K562 (cell line): ENCODE results near the gene PIEZO2. TPM values are rescaled to one million over a fixed set of nuclear protein-coding genes. Genes with fewer than 3 reads are reported as not detected.

ENCODE experiments used
- ATAC-seq: fragments of 200-7000 bp; cut with Tn5 transposase; 3 replicates; pipeline ENCODE4 v1.9.1; 2020; ENCODE audit warnings: moderate library complexity
- BruUV-seq: library from RNA; stranded (reverse); fragments of 400-500 nt; replicated peaks from 2 replicates; lab custom pipeline; 2021; lab: Mats Ljungman, UMichigan
- CTCF ChIA-PET: fragments of 300-600 bp; formaldehyde crosslinking; extraction: SDS; loops from one replicate; lab custom pipeline; 2021; ENCODE audit warnings: low intra/inter-chr PET ratio; lab: Yijun Ruan, JAX
- POLR2A ChIA-PET: fragments of 300-600, 350-650 bp; sonication (Branson Sonifier 250); formaldehyde crosslinking; extraction: SDS; loops from one replicate; lab custom pipeline; 2021; ENCODE audit warnings: antibody characterized with exemption, inconsistent platforms; lab: Yijun Ruan, JAX
- DNase-seq, 4 experiments: peaks; one replicate each; pipeline versions ENCODE4 v3.0.0 to v3.0.0-alpha.2; 2011 to 2018; ENCODE audit warnings: low spot score in 3 of 4, mixed read lengths in 3 of 4; ENCODE audit errors: extremely low read depth in 1 of 4
- FAIRE-seq: peaks from 2 replicates; lab custom pipeline; 2011; peaks lifted over from hg19 to GRCh38; lab: Jason Lieb, UNC
- H2AFZ ChIP-seq: 2 replicates; pipeline ENCODE4 v1.6.0; 2011; ENCODE audit warnings: low read depth, low read length, control low read depth, inconsistent platforms
- H3K27ac ChIP-seq: fragments of 200-600 bp; 3 replicates; pipeline ENCODE4 v1.8.0; 2011; ENCODE audit warnings: low read depth, mild to moderate bottlenecking, control low read depth, inconsistent platforms, low read length, moderate library complexity, mixed read lengths; ENCODE audit errors: extremely low read depth
- H3K27me3 ChIP-seq, 2 experiments: fragments of 300-600 bp in 1 of 2; 2 replicates in 1 of 2; 3 replicates in 1 of 2; pipeline versions ENCODE4 v1.6.0 to v1.8.0; 2011; ENCODE audit warnings: inconsistent platforms in 2 of 2, low read length in 2 of 2, mild to moderate bottlenecking in 1 of 2, mixed read lengths in 1 of 2, moderate library complexity in 1 of 2; ENCODE audit not compliant: control insufficient read depth in 2 of 2, insufficient read depth in 2 of 2
- H3K36me3 ChIP-seq: fragments of 300-600 bp; 3 replicates; pipeline ENCODE4 v1.8.0; 2011; ENCODE audit warnings: mild to moderate bottlenecking, low read length, inconsistent platforms; ENCODE audit not compliant: control insufficient read depth, insufficient read depth
- H3K4me1 ChIP-seq, 2 experiments: fragments of 200-600 bp in 1 of 2; replicated peaks in 1 of 2; 2 replicates in 1 of 2; 3 replicates in 1 of 2; pipeline versions ENCODE4 v1.5.1 to v1.8.0; 2011; ENCODE audit warnings: inconsistent platforms in 2 of 2, low read length in 2 of 2, mild to moderate bottlenecking in 1 of 2, mixed read lengths in 1 of 2, moderate library complexity in 1 of 2; ENCODE audit not compliant: control insufficient read depth in 2 of 2, insufficient read depth in 2 of 2
- H3K4me2 ChIP-seq: 2 replicates; pipeline ENCODE4 v1.6.1; 2011; ENCODE audit warnings: low read length, control low read depth, inconsistent platforms, mixed read lengths; ENCODE audit not compliant: insufficient read depth
- H3K4me3 ChIP-seq: fragments of 200-600 bp; sonication (generic), shearing (Covaris generic); 2 replicates; pipeline ENCODE4 v1.5.1; 2016; ENCODE audit warnings: control low read depth, inconsistent platforms
- H3K79me2 ChIP-seq: fragments of 200-600 bp; 3 replicates; pipeline ENCODE4 v1.8.0; 2011; ENCODE audit warnings: low read length, inconsistent platforms; ENCODE audit not compliant: control insufficient read depth, insufficient read depth
- H3K9ac ChIP-seq, 2 experiments: 2 replicates each; pipeline versions ENCODE4 v1.6.0 to v1.6.1; 2011; ENCODE audit warnings: low read depth in 2 of 2, low read length in 2 of 2, control low read depth in 1 of 2, inconsistent platforms in 1 of 2, mild to moderate bottlenecking in 1 of 2, mixed read lengths in 1 of 2; ENCODE audit not compliant: insufficient read depth in 1 of 2
- H3K9me1 ChIP-seq: one replicate; pipeline ENCODE4 v1.6.0; 2011; ENCODE audit warnings: inconsistent platforms, mild to moderate bottlenecking, low read length, moderate library complexity; ENCODE audit not compliant: control insufficient read depth, insufficient read depth
- H3K9me3 ChIP-seq: replicated peaks from 2 replicates; pipeline ENCODE4 v1.5.1; 2011; ENCODE audit warnings: low read depth, low read length, inconsistent platforms; ENCODE audit not compliant: control insufficient read depth, insufficient read depth
- H4K20me1 ChIP-seq: replicated peaks from 2 replicates; pipeline ENCODE4 v1.6.1; 2011; ENCODE audit warnings: low read length, inconsistent platforms, mixed read lengths; ENCODE audit not compliant: control insufficient read depth, insufficient read depth
- ATF1 ChIP-seq, 2 experiments: fragments of 450-650 bp in 1 of 2; IDR thresholded peaks; 2 replicates each; pipeline ENCODE4 v1.6.1; 2016; ENCODE audit warnings: missing compliant biosample characterization in 1 of 2, missing genetic modification characterization in 1 of 2
- BCL6 ChIP-seq: fragments of 250-450 bp; sonication (Bioruptor Pico); IDR thresholded peaks from 2 replicates; pipeline ENCODE4 v1.4.0; 2020
- HNRNPL ChIP-seq: fragments of 200-400 bp; formaldehyde crosslinking; IDR thresholded peaks from 2 replicates; pipeline ENCODE4 v1.6.1; 2017; ENCODE audit warnings: low read depth, mild to moderate bottlenecking, low read length
- PCBP1 ChIP-seq: fragments of 200-400 bp; formaldehyde crosslinking; IDR thresholded peaks from 2 replicates; pipeline ENCODE4 v1.6.1; 2018; ENCODE audit warnings: mild to moderate bottlenecking, low read depth, low read length; ENCODE audit not compliant: poor library complexity, severe bottlenecking
- RFX1 ChIP-seq: fragments of 450-650 bp; IDR thresholded peaks from 2 replicates; pipeline ENCODE4 v1.6.1; 2016; ENCODE audit warnings: mild to moderate bottlenecking, moderate library complexity
- SMAD2 ChIP-seq: fragments of 150-350 bp; IDR thresholded peaks from 2 replicates; pipeline ENCODE4 v1.6.1; 2014; ENCODE audit warnings: low read depth, mild to moderate bottlenecking, low read length
- SMAD3 ChIP-seq: fragments of 450-650 bp; formaldehyde crosslinking; conservative IDR thresholded peaks from 2 replicates; pipeline ENCODE4 v1.4.0; 2020; ENCODE audit warnings: mild to moderate bottlenecking
- SMARCE1 ChIP-seq: fragments of 450-650 bp; IDR thresholded peaks from 2 replicates; pipeline ENCODE4 v1.7.1; 2016; ENCODE audit warnings: mild to moderate bottlenecking
- SPI1 ChIP-seq: IDR thresholded peaks from 2 replicates; pipeline ENCODE4 v1.6.1; 2011; ENCODE audit warnings: low read depth, low read length, control low read depth, borderline replicate concordance
- ZKSCAN1 ChIP-seq: fragments of 150-350 bp; IDR thresholded peaks from 2 replicates; pipeline ENCODE4 v1.6.1; 2016; ENCODE audit warnings: low read depth, low read length
- ZNF354B ChIP-seq: fragments of 250-450 bp; sonication (Bioruptor Pico); IDR thresholded peaks from 2 replicates; pipeline ENCODE4 v1.4.0; 2020
- ZNF764 ChIP-seq: fragments of 250-450 bp; sonication (Bioruptor Pico); IDR thresholded peaks from 2 replicates; pipeline ENCODE4 v1.4.0; 2020; ENCODE audit warnings: low read depth, mild to moderate bottlenecking, moderate library complexity
- WGBS: fragments of 100-300 bp; shearing (Covaris generic); methylation state at CpG from one replicate; pipeline ENCODE4 v1.1.6; 2016; ENCODE audit warnings: low coverage, mixed read lengths; ENCODE audit not compliant: insufficient coverage; ENCODE audit errors: missing lambda C conversion rate; 5-methylcytosine and 5-hydroxymethylcytosine counted together
- in situ Hi-C: fragments of 300-500 bp; cut with MboI; formaldehyde crosslinking; loops from 4 replicates; pipeline ENCODE4 v1.15.0; 2018; ENCODE audit warnings: inconsistent platforms, mixed read lengths
- intact Hi-C: fragments of 100-400 bp; cut with micrococcal nuclease; formaldehyde crosslinking; loops from 2 replicates; pipeline ENCODE4 v1.14.2; 2022
- polyA plus RNA-seq, 8 experiments: library from polyadenylated mRNA; depleted of rRNA in 4 of 8; stranded (reverse) in 5 of 8; unstranded in 3 of 8; fragments of >200 nt; fragmentation: Nextera tagmentation in 2 of 8; fragmentation: Illumina TruSeq in 1 of 8; extraction: Ambion mirVana in 2 of 8; extraction: Trizol in 1 of 8; gene quantifications; 2 replicates each; pipeline versions ENCODE4 v1.2.1 to v1.2.3, GENCODE V29; 2011 to 2014; ENCODE audit warnings: inconsistent platforms in 1 of 8, missing spikeins in 1 of 8
- total RNA-seq, 7 experiments: library from RNA; depleted of rRNA in 6 of 7; stranded (reverse); fragments of >200 nt in 6 of 7; fragmentation: Illumina TruSeq in 2 of 7; extraction: Trizol in 2 of 7; gene quantifications; 2 replicates each; pipeline versions ENCODE4 v1.2.1 to v1.2.3, GENCODE V29; 2011 to 2021; ENCODE audit warnings: low replicate concordance in 1 of 7
- TF ChIP-seq, protein P1 (sequence below): sonication (generic); formaldehyde crosslinking; IDR thresholded peaks from 2 replicates; pipeline ENCODE4 v1.8.1; 2022; ENCODE audit warnings: missing genetic modification reagents
- TF ChIP-seq, protein P2 (sequence below): sonication (generic); formaldehyde crosslinking; IDR thresholded peaks from 2 replicates; pipeline ENCODE4 v1.8.0; 2022; ENCODE audit warnings: missing genetic modification reagents, mild to moderate bottlenecking, borderline replicate concordance

The PIEZO2 gene
- total and polyA plus RNA-seq, 9 of the 15 experiments (the other 6 are each of a cell fraction or from before 2014, with no cell fraction given): 0.54 to 4.1 (median 2.0) TPM

DNA sequence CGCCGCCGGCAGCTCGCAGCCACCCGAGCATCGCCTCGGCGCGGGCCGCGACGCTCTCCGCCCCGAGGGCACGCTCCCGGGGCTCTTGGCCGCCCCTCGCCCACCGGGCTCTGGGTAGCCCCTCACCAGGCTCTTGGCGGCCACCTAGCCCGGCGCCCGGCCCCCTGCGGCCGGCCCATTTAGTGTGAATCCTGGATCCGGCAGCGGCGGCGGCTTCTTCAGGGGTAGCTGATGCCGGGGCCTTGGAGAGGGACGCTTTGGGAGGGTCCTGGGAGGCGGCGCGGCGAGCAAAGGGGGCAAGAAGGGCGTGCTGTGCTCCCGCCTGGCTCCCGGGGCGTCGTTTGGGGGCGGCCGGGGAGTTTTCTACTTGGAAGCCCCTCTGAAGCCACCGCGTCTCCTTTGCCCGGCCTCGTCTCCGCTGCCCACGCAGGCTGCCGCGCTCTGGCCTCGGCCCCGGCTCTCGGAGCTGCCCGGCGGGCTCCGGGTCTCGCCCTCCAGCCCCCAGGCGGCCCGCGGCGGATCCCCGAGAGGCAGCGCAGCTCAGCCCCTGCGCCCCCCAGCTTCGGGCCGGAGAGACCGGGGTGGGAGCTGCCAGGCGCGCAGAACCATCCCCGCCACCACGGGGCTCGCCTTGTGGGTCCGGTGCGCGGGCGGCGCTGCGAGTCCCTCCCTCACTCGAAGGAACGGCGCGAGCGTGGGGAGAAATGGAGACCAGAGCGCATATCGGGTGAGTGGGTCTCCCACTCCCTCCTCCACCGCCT, 509 bp downstream of the PIEZO2 start:
- intact Hi-C loops: no loop called here
- in situ Hi-C loops: no loop called here
- ATAC-seq (no peak), DNase-seq (no peak), FAIRE-seq (no peak)
- CTCF ChIA-PET: no interaction called here
- H3K9me3 ChIP-seq: no peaks in the 10 kb centered on the region
- H3K9ac ChIP-seq: no peak overlapping the region
- no peaks in the 10 kb centered on the region for H3K9me1 ChIP-seq
- H3K27ac ChIP-seq: no peak overlapping the region
- WGBS: 3% methylated on average over 46 of the region's 86 CpGs
- H4K20me1 ChIP-seq: peaks cover 4% of the 10 kb centered on the region; the same call in 1 of the 2 replicates
- no peak overlapping the region for H3K4me3 ChIP-seq
- peaks cover 7 to 42% of the 10 kb centered on the region in 2 experiments; a peak in 4 of 5 replicates for H3K27me3 ChIP-seq
- H3K79me2 ChIP-seq: no peaks in the 10 kb centered on the region
- H3K36me3 ChIP-seq: no peaks in the 10 kb centered on the region
- no peak for TF ChIP-seq SPI1
- peak; percentile 3 for TF ChIP-seq PCBP1
- no peak overlapping the region for H3K4me2 ChIP-seq
- POLR2A ChIA-PET: no interaction called here
- H2AFZ ChIP-seq: no peak overlapping the region
- BruUV-seq: no TSS peak
- H3K4me1 ChIP-seq: peaks cover 0 to 4% of the 10 kb centered on the region in 2 experiments; a peak in 1 of 5 replicates

DNA sequence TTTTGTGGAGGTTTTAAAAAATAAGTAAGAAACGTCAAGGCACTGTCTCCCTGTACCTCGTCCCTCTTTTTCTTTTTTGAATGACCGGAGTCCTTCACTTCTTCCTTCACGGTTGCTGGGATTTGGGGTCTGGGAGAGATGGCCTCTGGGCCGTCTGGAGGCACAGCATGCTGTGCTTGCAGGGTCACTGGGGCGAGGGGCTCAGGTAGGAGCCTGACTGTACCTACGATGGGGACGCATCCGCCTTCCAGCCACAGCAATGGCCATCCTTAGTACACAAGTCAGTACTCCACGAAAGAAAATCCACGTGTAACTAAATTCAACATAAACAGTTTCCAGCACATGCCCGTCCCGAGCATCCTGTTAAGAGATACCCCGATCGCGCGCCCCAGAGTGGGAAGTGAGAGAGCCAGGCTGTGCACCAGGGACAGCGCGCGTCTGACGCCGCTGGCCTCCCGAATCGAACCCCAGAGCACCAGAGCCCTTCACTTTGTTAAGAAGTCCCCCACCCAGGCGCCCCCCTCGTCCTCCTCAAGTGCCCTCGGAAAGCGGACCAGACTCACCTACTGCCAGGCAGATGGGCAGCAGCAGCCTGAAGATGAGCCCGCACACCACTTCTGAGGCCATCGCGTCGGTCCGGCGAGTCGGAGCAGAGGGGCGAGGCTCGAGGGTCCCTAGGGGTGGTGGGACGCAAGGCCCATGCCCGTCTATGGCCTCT, 1.2 kb downstream of the PIEZO2 start:
- in situ Hi-C loops: no loop called here
- WGBS: 3% methylated on average over 34 of the region's 39 CpGs
- CTCF ChIA-PET: no interaction called here

More for the DNA sequence above, 1.2 kb downstream of the PIEZO2 start:
- Histone ChIP-seq H3K27ac (no peak overlapping the region), H3K27me3 (peaks cover 7 to 42% of the 10 kb centered on the region in 2 experiments; a peak in 4 of 5 replicates), H3K9me3 (no peaks in the 10 kb centered on the region), H3K36me3 (no peaks in the 10 kb centered on the region), H3K4me1 (peaks cover 0 to 4% of the 10 kb centered on the region in 2 experiments; a peak in 1 of 5 replicates), H2AFZ (no peak overlapping the region), H3K4me2 (no peak overlapping the region), H3K4me3 (no peak overlapping the region), H3K9me1 (no peaks in the 10 kb centered on the region), H3K79me2 (no peaks in the 10 kb centered on the region), H3K9ac (no peak overlapping the region), H4K20me1 (peaks cover 4% of the 10 kb centered on the region; the same call in 1 of the 2 replicates)
- DNase-seq (no peak), ATAC-seq (no peak), FAIRE-seq (no peak)
- BruUV-seq: no TSS peak
- POLR2A ChIA-PET: no interaction called here
- intact Hi-C loops: no loop called here
- no peak for TF ChIP-seq ZNF354B (CRISPR knock-in tag)
- TF ChIP-seq, protein P1, sequence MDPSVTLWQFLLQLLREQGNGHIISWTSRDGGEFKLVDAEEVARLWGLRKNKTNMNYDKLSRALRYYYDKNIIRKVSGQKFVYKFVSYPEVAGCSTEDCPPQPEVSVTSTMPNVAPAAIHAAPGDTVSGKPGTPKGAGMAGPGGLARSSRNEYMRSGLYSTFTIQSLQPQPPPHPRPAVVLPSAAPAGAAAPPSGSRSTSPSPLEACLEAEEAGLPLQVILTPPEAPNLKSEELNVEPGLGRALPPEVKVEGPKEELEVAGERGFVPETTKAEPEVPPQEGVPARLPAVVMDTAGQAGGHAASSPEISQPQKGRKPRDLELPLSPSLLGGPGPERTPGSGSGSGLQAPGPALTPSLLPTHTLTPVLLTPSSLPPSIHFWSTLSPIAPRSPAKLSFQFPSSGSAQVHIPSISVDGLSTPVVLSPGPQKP: no peak
- TF ChIP-seq BCL6 (CRISPR knock-in tag): no peak
- TF ChIP-seq ZNF764 (CRISPR knock-in tag): no peak
- no peak for TF ChIP-seq SMARCE1
- TF ChIP-seq SMAD3 (CRISPR knock-in tag): no peak
- TF ChIP-seq, protein P2, sequence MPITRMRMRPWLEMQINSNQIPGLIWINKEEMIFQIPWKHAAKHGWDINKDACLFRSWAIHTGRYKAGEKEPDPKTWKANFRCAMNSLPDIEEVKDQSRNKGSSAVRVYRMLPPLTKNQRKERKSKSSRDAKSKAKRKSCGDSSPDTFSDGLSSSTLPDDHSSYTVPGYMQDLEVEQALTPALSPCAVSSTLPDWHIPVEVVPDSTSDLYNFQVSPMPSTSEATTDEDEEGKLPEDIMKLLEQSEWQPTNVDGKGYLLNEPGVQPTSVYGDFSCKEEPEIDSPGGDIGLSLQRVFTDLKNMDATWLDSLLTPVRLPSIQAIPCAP: no peak
- TF ChIP-seq HNRNPL: no peak
- no peak for TF ChIP-seq RFX1
- no peak for TF ChIP-seq ZKSCAN1
- no peak for TF ChIP-seq ATF1 (CRISPR knock-in tag; IDR thresholded peaks at IDR 0.05)
- no peak for TF ChIP-seq ATF1 (tag; IDR thresholded peaks at IDR 0.05)
- no peak for TF ChIP-seq SMAD2
